Thyroid gland (tissue), 4 donors: ENCODE data around the gene ZGPAT.

Experiments used
- POLR2A ChIP-seq, 2 donors: fragments of 450-650 bp; IDR thresholded peaks; one replicate each; pipeline ENCODE4 v1.6.1; 2017; ENCODE audit warnings: antibody characterized with exemption in 2 of 2, mild to moderate bottlenecking in 2 of 2, moderate library complexity in 1 of 2
- TF ChIP-seq, protein P1 (sequence below), 6 experiments: fragments of 200-600 bp in 3 of 6; fragments of 450-650 bp in 3 of 6; sonication (generic) in 3 of 6; IDR thresholded peaks; one replicate each; pipeline ENCODE4 v1.5.1; 2016 to 2019; ENCODE audit warnings: antibody characterized with exemption in 6 of 6, mild to moderate bottlenecking in 2 of 6, inconsistent platforms in 1 of 6, moderate library complexity in 1 of 6

DNA sequence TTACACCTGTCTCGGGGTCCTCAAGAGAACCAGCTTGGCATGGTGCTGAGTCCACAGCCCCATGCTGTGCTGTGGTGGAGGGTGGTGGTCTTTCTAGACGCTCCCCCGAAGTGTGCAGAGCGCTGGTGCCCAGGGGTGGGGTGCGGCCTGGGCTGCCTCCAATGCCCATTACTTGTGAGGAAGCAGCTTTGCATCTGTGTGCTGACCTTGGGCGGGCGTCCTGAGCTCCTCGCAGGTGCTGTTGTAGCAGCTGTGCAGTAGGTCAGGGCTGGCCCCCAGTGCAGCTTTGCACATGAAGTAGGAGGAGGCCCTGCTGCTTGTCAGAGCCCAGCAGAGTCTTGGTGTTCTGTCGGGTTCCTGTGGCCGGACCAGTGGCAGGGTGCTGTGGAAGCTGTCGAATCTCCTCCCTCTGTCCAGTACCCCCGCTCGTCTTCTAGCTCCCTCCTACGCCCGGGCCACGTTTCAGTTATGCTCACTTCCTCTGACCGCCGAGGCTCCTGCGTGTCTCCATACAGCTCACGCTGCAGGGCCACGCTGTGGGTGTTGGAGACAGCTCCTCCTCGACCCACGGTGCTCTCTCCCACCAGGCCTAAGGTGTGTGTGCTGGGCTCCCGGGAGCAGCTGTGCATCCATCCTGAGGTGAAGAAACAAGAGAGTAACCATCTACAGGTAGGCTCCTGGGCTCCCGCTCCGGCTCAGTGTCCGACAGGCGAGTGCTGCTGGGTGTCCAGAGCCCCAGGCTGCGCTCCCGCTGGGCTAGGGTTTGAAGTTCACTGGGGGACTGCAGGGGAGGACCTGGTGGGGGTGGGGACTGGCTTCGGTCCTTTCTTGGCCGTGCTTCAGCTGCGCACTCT is 45.7 kb upstream of the ZGPAT start:
- TF ChIP-seq, protein P1, sequence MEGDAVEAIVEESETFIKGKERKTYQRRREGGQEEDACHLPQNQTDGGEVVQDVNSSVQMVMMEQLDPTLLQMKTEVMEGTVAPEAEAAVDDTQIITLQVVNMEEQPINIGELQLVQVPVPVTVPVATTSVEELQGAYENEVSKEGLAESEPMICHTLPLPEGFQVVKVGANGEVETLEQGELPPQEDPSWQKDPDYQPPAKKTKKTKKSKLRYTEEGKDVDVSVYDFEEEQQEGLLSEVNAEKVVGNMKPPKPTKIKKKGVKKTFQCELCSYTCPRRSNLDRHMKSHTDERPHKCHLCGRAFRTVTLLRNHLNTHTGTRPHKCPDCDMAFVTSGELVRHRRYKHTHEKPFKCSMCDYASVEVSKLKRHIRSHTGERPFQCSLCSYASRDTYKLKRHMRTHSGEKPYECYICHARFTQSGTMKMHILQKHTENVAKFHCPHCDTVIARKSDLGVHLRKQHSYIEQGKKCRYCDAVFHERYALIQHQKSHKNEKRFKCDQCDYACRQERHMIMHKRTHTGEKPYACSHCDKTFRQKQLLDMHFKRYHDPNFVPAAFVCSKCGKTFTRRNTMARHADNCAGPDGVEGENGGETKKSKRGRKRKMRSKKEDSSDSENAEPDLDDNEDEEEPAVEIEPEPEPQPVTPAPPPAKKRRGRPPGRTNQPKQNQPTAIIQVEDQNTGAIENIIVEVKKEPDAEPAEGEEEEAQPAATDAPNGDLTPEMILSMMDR (IDR thresholded peaks at IDR 0.05), result no peak
- TF ChIP-seq POLR2A (IDR thresholded peaks at IDR 0.05), result no peak
